Putamen (tissue), 1 donor: Measurements from ENCODE around the gene HCFC1.

Experiments used
- DNase-seq: peaks from one replicate; pipeline ENCODE4 v3.0.0-alpha.2; 2016; ENCODE audit warnings: low spot score

HCFC1 gene

GRCh38 chrX:153971450-153972367 is at the start of gene HCFC1:
TSS of gene HCFC1 (minus strand) at chrX:153971818. CDS start at chrX:153970840, 978 bp downstream.
- peak; percentile 85 for DNase-seq

DNA sequence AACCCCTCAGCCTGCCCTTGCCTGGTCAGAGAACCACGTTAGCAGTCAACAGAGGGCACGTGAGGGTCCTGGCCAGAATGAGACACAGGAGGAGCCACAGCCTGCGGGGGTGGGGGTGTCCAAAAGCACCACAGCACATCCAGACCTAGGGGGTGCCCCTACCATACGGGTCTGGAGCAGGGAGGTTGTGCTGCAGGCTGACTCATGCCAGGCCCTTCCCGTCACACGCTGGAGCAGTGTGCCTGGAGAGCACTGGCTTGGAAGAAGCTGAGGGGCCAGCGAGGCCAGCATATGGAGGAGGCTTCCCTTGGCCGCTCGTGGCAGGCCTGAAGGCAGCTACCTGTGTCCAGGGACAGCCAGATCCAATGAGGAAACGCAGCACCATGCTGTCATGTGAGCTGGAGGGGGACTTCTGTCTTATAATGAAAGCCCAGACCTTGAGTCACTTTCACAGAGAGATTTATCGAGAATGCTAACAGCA is 49.6 kb upstream of the HCFC1 start:
- no peak for DNase-seq

- DNase-seq = no peak
These were observed 49.0 kb upstream of the HCFC1 start for GRCh38 chrX:154020536-154021115.

DNA sequence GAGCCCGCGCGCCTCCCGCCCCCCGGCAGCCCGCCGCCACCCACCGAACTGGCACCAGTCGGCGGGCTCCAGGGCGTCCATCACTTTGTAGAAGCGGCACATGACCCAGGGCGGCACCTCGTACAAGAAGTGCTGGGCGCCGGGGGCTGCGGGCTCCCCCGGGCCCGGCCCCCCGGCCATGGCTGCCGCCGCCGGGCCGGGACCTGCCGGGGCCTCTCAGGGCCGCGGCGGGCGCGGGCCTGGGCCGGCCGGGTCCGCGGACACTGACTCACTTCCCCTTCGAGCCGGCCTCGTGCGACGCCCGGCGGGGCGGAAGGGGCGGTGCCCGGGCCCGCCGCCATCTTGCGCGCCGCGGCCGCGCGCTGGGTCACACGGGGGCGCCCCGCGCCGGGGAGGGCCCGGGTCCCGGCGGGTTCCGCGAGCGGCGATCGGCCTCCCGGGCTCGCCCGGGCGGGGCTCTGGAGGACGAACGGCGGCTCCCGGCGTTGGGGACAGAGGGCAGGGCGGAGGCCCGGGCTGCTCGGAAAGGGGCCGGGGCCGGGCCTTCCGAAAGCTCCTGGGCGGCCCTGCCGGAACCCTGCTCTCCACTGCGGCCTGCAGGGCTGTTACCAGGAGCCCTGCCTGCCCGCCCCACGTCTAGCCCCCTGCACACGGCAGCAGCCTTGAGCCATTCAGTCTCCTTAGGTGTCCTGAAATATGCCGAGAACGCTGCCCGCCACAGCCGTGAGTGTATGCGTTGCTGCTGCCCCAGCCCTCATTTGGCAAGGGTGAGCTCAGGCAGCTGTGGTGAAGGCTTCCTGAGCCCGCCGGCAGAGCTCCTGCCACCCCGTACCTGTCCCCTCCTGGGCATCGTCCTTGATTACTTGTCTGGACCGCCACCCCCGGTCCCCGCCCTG is 48.3 kb upstream of the HCFC1 start, which contains the start of gene IRAK1:
IRAK1 (minus strand) TSS at position 270 of the 896 bp plus-strand sequence; CDS start at position 180, 90 bp downstream.
- peak; percentile 32 for DNase-seq

DNA sequence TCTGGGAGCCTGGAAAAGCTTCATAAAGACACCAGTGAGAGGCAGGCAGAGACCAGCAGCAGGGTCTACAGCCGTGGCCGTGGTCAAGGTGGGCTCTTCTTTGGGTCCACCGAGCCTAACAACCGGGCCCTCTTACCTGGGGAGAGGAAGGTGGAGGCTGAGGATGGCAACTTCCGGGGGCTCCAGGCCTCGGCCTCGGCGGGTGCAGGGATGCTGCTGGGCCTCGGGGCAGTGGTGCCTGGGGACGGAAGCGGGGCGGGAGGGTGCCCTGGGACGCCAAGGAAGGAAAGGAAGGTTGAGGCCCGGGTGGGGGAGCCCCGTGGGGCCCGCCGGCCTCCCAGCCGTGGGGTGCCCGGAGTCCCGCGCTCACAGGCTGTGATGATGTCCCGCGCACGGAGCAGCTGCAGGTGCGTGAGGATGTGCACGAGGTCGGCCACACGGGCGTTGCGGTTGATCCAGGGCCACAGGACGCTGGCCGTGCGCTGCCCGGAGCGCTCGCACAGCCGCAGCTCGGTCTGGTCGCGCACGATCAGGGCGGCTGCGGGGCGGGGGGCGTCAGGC is 47.5 kb upstream of the HCFC1 start:
- DNase-seq = no peak

DNA sequence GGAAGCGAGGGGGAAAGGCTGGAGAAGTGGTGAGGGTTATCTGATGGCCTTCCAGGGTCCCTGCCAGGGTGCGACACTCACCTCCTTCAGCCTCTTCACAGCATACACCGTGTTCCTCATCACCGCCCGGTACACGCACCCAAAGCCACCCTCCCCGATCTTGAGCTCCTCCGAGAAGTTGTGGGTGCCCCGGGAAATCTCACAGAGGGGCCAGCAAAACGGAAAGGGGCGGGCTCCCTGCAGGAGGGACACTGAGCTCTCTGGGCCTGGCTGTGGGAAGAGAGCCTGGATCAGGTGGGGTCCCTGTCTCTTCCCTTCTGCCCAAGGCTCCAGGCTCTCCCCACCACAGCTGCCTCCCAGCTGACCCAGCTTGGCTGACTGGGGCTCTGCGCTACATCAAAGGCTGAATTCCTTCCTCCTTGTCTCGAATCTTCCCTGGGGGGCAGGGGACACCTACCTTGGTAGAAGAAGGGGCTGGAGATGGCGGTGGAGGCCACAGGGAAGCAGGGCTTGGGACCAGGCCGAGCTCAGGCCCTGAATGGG is 47.0 kb upstream of the HCFC1 start:
- no peak for DNase-seq

DNA sequence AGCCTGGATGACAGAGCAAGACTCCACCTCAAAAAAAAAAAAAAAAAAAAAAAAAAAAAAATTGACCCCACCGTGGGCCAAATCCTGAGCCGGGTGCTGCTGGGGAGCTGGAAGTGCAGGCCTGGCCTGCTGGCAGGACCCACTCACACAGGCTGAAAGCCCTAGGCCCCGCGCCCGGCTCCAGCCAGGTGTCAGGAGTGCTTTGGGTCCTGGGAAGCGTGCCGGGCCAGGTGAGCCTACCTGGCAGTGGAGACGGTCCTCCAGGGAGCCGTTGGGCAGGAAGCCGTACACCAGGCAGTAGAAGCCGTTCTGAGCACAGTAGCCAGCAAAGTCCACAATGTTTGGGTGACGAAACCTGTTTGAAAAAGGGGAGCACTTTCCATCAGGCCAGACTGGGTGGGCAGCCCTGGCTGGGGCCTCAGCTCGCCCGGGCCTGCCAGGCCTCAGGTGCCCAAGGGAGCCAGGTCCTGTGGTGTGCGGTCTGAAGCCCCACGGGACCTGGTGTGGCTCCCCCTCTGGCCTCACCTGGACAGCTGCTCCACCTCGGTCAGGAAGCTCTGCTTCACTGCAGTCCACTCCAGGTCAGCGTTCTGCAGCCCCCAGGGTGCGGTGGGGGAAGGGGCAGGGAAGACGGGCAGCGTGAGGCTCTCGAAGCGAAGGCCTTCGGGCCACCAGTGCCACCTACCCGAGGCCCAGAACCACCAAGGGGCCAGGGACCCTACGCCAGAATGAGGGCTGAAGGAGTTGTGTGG is 46.3 kb upstream of the HCFC1 start:
- no peak for DNase-seq

GRCh38 chrX:154016366-154017076 is 44.9 kb upstream of the HCFC1 start:
- DNase-seq = no peak

GRCh38 chrX:154015581-154016264 is 44.1 kb upstream of the HCFC1 start:
- no peak for DNase-seq

DNA sequence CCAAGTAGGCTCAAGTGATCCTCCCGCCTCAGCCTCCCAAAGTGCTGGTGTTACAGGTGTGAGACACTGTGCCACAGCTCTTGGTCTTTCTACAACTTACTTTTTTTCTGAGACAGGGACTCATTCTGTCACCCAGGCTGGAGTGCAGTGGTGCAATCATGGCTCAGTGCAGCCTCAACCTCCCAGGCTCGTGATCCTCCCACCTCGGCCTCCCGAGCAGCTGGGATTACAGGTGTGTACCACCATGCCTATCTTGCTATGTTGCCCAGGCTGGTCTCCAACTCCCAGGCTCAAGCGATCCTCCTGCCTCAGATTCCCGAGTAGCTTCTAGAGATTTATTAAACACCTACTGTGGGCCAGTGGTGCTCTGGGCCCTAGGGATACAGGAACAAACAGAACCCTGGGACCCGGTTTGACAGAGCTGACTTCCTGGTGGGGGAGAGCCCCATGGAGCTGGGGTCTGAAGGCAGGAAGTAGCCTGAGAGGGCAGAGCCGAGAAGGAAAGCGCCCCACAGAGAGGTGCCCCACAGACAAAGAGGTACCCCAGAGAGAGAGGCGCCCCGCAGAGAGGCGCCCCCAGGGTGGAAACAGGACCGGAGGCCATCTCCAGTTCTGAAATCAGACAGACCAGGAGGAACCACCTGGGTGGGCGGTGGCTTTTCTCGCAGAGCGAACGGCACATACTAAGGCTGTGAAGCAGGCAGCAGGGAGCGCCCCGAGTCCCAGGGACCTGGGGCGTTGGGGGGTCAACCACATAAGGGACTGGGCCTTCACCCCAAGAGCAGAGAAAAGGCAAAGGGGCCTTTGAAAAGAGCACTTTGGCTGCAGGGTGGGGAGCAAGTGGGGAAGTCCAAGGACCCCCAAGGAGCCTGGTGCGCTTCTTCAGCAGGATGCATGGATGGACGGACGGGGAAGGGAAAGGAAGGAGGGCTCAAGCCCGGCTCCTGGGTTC is 43.1 kb upstream of the HCFC1 start:
- DNase-seq = no peak

- no peak for DNase-seq
These were observed 42.2 kb upstream of the HCFC1 start for GRCh38 chrX:154013614-154014360.

- no peak for DNase-seq
These were observed 41.4 kb upstream of the HCFC1 start for GRCh38 chrX:154013001-154013421.

GRCh38 chrX:154012336-154012991 is 40.8 kb upstream of the HCFC1 start:
- DNase-seq = peak; percentile 30

- no peak for DNase-seq
These were observed 40.0 kb upstream of the HCFC1 start for GRCh38 chrX:154011376-154012335.

- no peak for DNase-seq
These were observed 38.9 kb upstream of the HCFC1 start for GRCh38 chrX:154010330-154011087.
